ENCODE data around the gene DENND1B. TPM values are rescaled to one million over a fixed set of nuclear protein-coding genes. Genes with fewer than 3 reads are reported as not detected.

DENND1B gene
- total and polyA plus RNA-seq, 2 of the 8 experiments (the other 6 are each of a cell fraction or from before 2014, with no cell fraction given), result 0.74 to 3.3 TPM

DNA sequence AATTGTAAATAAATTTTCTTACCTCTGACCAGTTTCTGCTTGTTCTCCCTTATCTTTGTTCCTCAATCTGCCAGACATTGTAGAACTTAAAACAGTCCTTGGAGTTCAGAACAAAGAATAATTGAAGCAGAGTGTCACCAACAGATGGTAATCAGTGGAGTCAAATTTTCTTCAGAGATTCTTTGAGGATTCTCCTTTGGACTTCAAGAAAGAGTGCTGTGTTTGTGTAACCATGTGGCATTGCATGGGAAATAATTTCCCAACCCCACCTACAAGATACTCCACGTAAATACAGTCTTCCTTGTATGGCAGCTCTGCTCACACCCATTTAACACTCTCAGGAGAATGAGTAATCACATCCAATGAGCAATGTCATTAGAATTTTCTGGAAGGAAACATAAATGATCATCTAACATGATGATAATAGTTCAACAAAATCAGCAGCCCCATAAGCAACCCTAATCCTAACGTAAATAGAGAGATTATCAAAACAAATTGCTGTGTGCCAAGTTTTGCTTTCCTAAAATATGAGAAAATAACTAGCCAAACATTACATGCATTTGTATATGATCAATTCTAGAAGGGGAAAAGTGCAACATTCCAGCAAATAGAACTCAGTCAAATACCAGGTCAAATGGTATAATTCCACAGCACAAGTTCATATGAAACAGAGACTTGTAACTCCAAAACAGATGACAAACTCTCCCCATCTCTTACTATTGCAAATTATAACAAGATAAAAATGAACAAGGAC lies 6.9 kb upstream of the DENND1B start:
- Histone ChIP-seq H4K91ac (replicated peaks; ENCODE audit: insufficient read length, low read length) (no peak overlapping the region), H3K79me2 (ENCODE audit: control insufficient read depth in 1 of 2, insufficient read depth in 2 of 2, low read length in 2 of 2) (no peaks in the 10 kb centered on the region), H3K4ac (replicated peaks; ENCODE audit: insufficient read length, low read depth, low read length) (no peak overlapping the region), H3K36me3 (ENCODE audit: control insufficient read depth in 2 of 4, insufficient read depth in 4 of 4, low read length in 3 of 4) (no peaks in the 10 kb centered on the region), H3K4me2 (ENCODE audit: insufficient read depth in 1 of 2, low read depth in 2 of 2, low read length in 2 of 2) (no peak overlapping the region), H3K4me3 (ENCODE audit: extremely low read depth in 1 of 4, insufficient read depth in 2 of 4, low read depth in 3 of 4, low read length in 4 of 4) (no peak overlapping the region), H3K9ac (replicated peaks in 1 of 4; ENCODE audit: extremely low read depth in 1 of 4, low read depth in 3 of 4, low read length in 3 of 4) (no peak overlapping the region), H2AFZ (ENCODE audit: low read length) (no peak overlapping the region), H3K27ac (ENCODE audit: low read depth, low read length) (no peak overlapping the region), H2AK5ac (ENCODE audit: low read depth, low read length) (no peak overlapping the region), H2BK15ac (ENCODE audit: low read length) (no peak overlapping the region), H2BK5ac (ENCODE audit: low read depth, low read length) (no peak overlapping the region), H2BK12ac (ENCODE audit: low read depth, low read length) (no peak overlapping the region), H2BK20ac (ENCODE audit: low read length) (no peak overlapping the region), H4K5ac (ENCODE audit: insufficient read length, low read depth, low read length) (no peak overlapping the region), H3K9me3 (ENCODE audit: insufficient read depth in 2 of 2, low read depth in 1 of 2, low read length in 1 of 2) (no peaks in the 10 kb centered on the region), H3K23me2 (ENCODE audit: low read depth, low read length) (no peaks in the 10 kb centered on the region), H3K56ac (replicated peaks; ENCODE audit: insufficient read length, low read depth, low read length) (no peak overlapping the region), H3K4me1 (replicated peaks in 1 of 4; ENCODE audit: control insufficient read depth in 3 of 4, insufficient read depth in 4 of 4, low read length in 3 of 4) (no peaks in the 10 kb centered on the region), H4K8ac (ENCODE audit: extremely low read depth, insufficient read depth, low read length) (no peak overlapping the region), H3K14ac (ENCODE audit: insufficient read length) (no peak overlapping the region), H2BK120ac (replicated peaks; ENCODE audit: low read depth, low read length) (no peak overlapping the region), H3K23ac (ENCODE audit: insufficient read length) (no peak overlapping the region), H3K18ac (ENCODE audit: extremely low read depth, low read length) (no peak overlapping the region), H3K27me3 (replicated peaks in 1 of 4; ENCODE audit: control insufficient read depth in 3 of 4, extremely low read depth in 1 of 4, insufficient read depth in 3 of 4, low read length in 3 of 4) (no peaks in the 10 kb centered on the region), H4K20me1 (replicated peaks in 1 of 2; ENCODE audit: control insufficient read depth in 1 of 2, insufficient read depth in 2 of 2, low read length in 2 of 2) (no peaks in the 10 kb centered on the region), H3K79me1 (ENCODE audit: low read depth, low read length) (no peaks in the 10 kb centered on the region)
- POLR2A ChIA-PET (ENCODE audit: partially characterized antibody), result no interaction called here
- TF ChIP-seq CTBP2 (IDR thresholded peaks at IDR 0.05; ENCODE audit: borderline replicate concordance, insufficient read depth, insufficient read length, low read length) (no peak), NRF1 (IDR thresholded peaks at IDR 0.05; ENCODE audit: low read depth, low read length) (no peak), ASH2L (IDR thresholded peaks at IDR 0.05; ENCODE audit: low read length) (no peak), TAF7 (optimal IDR thresholded peaks at IDR 0.05; ENCODE audit: borderline replicate concordance, low read depth, low read length) (no peak), GABPA (IDR thresholded peaks at IDR 0.05; ENCODE audit: borderline replicate concordance, insufficient read depth, low read length) (no peak), ZNF274 (IDR thresholded peaks at IDR 0.05; ENCODE audit: borderline replicate concordance, extremely low read depth, low read length) (no peak), YY1 (IDR thresholded peaks at IDR 0.05; ENCODE audit: low read depth, low read length) (no peak), SUZ12 (IDR thresholded peaks at IDR 0.05; ENCODE audit: low read length) (no peak), POLR2AphosphoS5 (IDR thresholded peaks at IDR 0.05; ENCODE audit: low read depth, low read length) (no peak), SIX5 (IDR thresholded peaks at IDR 0.05; ENCODE audit: low read depth, low read length) (no peak), POU5F1 (IDR thresholded peaks at IDR 0.05; ENCODE audit: low read depth, low read length) (no peak), KDM5A (IDR thresholded peaks at IDR 0.05; ENCODE audit: low read length) (no peak)
- TF ChIP-seq, protein P1, sequence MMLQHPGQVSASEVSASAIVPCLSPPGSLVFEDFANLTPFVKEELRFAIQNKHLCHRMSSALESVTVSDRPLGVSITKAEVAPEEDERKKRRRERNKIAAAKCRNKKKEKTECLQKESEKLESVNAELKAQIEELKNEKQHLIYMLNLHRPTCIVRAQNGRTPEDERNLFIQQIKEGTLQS (IDR thresholded peaks at IDR 0.05; ENCODE audit: insufficient read depth, low read depth, low read length), result no peak
- DNase-seq (ENCODE audit: low read depth in 1 of 2, low spot score in 2 of 2) (no peak), FAIRE-seq (no peak)
- WGBS, 2 experiments (ENCODE audit: extremely low coverage in 1 of 2, insufficient coverage in 1 of 2, insufficient read length in 1 of 2, insufficient replicate concordance in 2 of 2, low coverage in 1 of 2, low lambda C conversion rate in 2 of 2, missing lambda C conversion rate in 1 of 2), result 89% methylated on average over 2 of the region's 2 CpGs; no CpG with 5 or more reads in 1 of the 2 experiments
- CTCF ChIA-PET (ENCODE audit: partially characterized antibody), result interaction anchor here (0.6 kb wide), 2 partner anchors 119 to 227 kb away, joined by 3 read pairs; no protein-coding TSS in a partner anchor

Data from H1 (cell line).